Endothelial cell of umbilical vein (primary cell): ENCODE results near the gene CTIF. TPM values are rescaled to one million over a fixed set of nuclear protein-coding genes. Genes with fewer than 3 reads are reported as not detected.

ENCODE experiments used
- BruUV-seq: library from RNA; stranded (reverse); fragments of 400-500 nt; replicated peaks from 2 replicates; lab custom pipeline; 2021; lab: Mats Ljungman, UMichigan
- CTCF ChIA-PET: fragments of 300-600, 350-600 bp; sonication (Branson Sonifier 250); formaldehyde crosslinking; loops from one replicate; lab custom pipeline; 2021; ENCODE audit warnings: antibody characterized with exemption, inconsistent platforms; lab: Charles Lee
- POLR2A ChIA-PET: fragments of 300-600, 350-600 bp; sonication (Branson Sonifier 250); formaldehyde crosslinking; loops from one replicate; lab custom pipeline; 2021; ENCODE audit warnings: antibody characterized with exemption, inconsistent platforms; lab: Charles Lee
- DNase-seq: peaks from one replicate; pipeline ENCODE4 v3.0.0-alpha.2; 2011; ENCODE audit warnings: low read depth, low spot score
- FAIRE-seq: peaks from 2 replicates; lab custom pipeline; 2011; peaks lifted over from hg19 to GRCh38; lab: Jason Lieb, UNC
- H2AFZ ChIP-seq: 2 replicates; pipeline ENCODE4 v1.6.0; 2012; ENCODE audit warnings: low read depth, low read length, control low read depth, inconsistent platforms
- H3K27ac ChIP-seq: 2 replicates; pipeline ENCODE4 v1.5.1; 2011; ENCODE audit warnings: low read depth, mild to moderate bottlenecking, control low read depth, low read length, moderate library complexity; ENCODE audit not compliant: insufficient read depth
- H3K27me3 ChIP-seq, 2 experiments: 2 replicates each; pipeline versions ENCODE4 v1.6.0 to v1.6.1; 2011; ENCODE audit warnings: low read length in 2 of 2, mixed read lengths in 1 of 2; ENCODE audit not compliant: control insufficient read depth in 2 of 2, insufficient read depth in 2 of 2
- H3K36me3 ChIP-seq, 2 experiments: 2 replicates in 1 of 2; 3 replicates in 1 of 2; pipeline ENCODE4 v1.5.1; 2011; ENCODE audit warnings: low read length in 2 of 2, mild to moderate bottlenecking in 1 of 2, moderate library complexity in 1 of 2; ENCODE audit not compliant: control insufficient read depth in 2 of 2, insufficient read depth in 2 of 2; ENCODE audit errors: extremely low read depth in 1 of 2
- H3K4me1 ChIP-seq: 3 replicates; pipeline ENCODE4 v1.5.1; 2011; ENCODE audit warnings: mild to moderate bottlenecking, low read length; ENCODE audit not compliant: control insufficient read depth, insufficient read depth; ENCODE audit errors: extremely low read depth
- H3K4me2 ChIP-seq: 2 replicates; pipeline ENCODE4 v1.6.1; 2011; ENCODE audit warnings: low read length, control low read depth, mixed read lengths; ENCODE audit not compliant: insufficient read depth
- H3K4me3 ChIP-seq, 3 experiments: fragments of 200-600 bp in 1 of 3; sonication (generic), shearing (Covaris generic) in 1 of 3; replicated peaks in 1 of 3; 2 replicates each; pipeline ENCODE4 v1.5.1; 2011 to 2016; ENCODE audit warnings: control low read depth in 3 of 3, low read length in 3 of 3, mild to moderate bottlenecking in 2 of 3, inconsistent platforms in 1 of 3, low read depth in 1 of 3, moderate library complexity in 1 of 3; ENCODE audit not compliant: insufficient read depth in 1 of 3
- H3K79me2 ChIP-seq: 2 replicates; pipeline ENCODE4 v1.6.0; 2012; ENCODE audit warnings: low read length, inconsistent platforms; ENCODE audit not compliant: control insufficient read depth, insufficient read depth
- H3K9ac ChIP-seq: replicated peaks from 2 replicates; pipeline ENCODE3; 2011; ENCODE audit warnings: low read length, control low read depth; ENCODE audit not compliant: insufficient read depth; ENCODE audit errors: extremely low read depth
- H3K9me1 ChIP-seq: replicated peaks from 3 replicates; pipeline ENCODE4 v1.6.0; 2011; ENCODE audit warnings: mild to moderate bottlenecking, low read length; ENCODE audit not compliant: control insufficient read depth, insufficient read depth; ENCODE audit errors: extremely low read depth
- H3K9me3 ChIP-seq: replicated peaks from 2 replicates; pipeline ENCODE4 v1.5.1; 2012; ENCODE audit warnings: low read length, inconsistent platforms; ENCODE audit not compliant: control insufficient read depth, insufficient read depth
- H4K20me1 ChIP-seq: replicated peaks from 2 replicates; pipeline ENCODE3; 2011; ENCODE audit warnings: mild to moderate bottlenecking, low read length; ENCODE audit not compliant: control insufficient read depth, insufficient read depth; ENCODE audit errors: extremely low read depth
- POLR2A ChIP-seq: IDR thresholded peaks from 2 replicates; pipeline ENCODE4 v1.6.1; 2012; ENCODE audit warnings: low read depth, mild to moderate bottlenecking, control low read depth, low read length
- POLR2AphosphoS5 ChIP-seq: IDR thresholded peaks from 2 replicates; pipeline ENCODE4 v1.6.1; 2012; ENCODE audit warnings: low read depth, mild to moderate bottlenecking, control low read depth, low read length, moderate library complexity; ENCODE audit not compliant: insufficient read depth
- dilution Hi-C: fragments of 300-500 bp; cut with MboI; formaldehyde crosslinking; loops from one replicate; pipeline ENCODE4 v1.15.0; 2019; ENCODE audit warnings: low sequenced_read_pairs; ENCODE audit not compliant: extremely low pct_ligation_motif_present
- intact Hi-C: fragments of 100-400 bp; cut with micrococcal nuclease; formaldehyde crosslinking; loops from one replicate; pipeline ENCODE4 v1.10.0; 2022
- polyA plus RNA-seq, 4 experiments: library from polyadenylated mRNA; depleted of rRNA in 3 of 4; stranded (reverse) in 3 of 4; unstranded in 1 of 4; fragments of >200 nt; gene quantifications; 2 replicates each; pipeline versions ENCODE4 v1.2.1 to v1.2.3, GENCODE V29; 2011 to 2012; ENCODE audit warnings: missing spikeins in 1 of 4
- total RNA-seq: library from RNA; stranded (reverse); gene quantifications from 2 replicates; pipeline ENCODE4 v1.2.3, GENCODE V29; 2021
- TF ChIP-seq, protein P1 (sequence below), 2 donors: IDR thresholded peaks; 1 replicate in 1 of 2; 2 replicates in 1 of 2; pipeline ENCODE4 v1.5.1; 2011; ENCODE audit warnings: low read length in 2 of 2, mild to moderate bottlenecking in 2 of 2, moderate library complexity in 2 of 2, control low read depth in 1 of 2, inconsistent platforms in 1 of 2, low read depth in 1 of 2; ENCODE audit not compliant: insufficient read depth in 1 of 2; ENCODE audit errors: extremely low read depth in 1 of 2

CTIF gene
- total and polyA plus RNA-seq, 2 donors (not counting 3 experiments of a cell fraction or from before 2014, with no cell fraction given) = 20.9 to 57.7 TPM

DNA sequence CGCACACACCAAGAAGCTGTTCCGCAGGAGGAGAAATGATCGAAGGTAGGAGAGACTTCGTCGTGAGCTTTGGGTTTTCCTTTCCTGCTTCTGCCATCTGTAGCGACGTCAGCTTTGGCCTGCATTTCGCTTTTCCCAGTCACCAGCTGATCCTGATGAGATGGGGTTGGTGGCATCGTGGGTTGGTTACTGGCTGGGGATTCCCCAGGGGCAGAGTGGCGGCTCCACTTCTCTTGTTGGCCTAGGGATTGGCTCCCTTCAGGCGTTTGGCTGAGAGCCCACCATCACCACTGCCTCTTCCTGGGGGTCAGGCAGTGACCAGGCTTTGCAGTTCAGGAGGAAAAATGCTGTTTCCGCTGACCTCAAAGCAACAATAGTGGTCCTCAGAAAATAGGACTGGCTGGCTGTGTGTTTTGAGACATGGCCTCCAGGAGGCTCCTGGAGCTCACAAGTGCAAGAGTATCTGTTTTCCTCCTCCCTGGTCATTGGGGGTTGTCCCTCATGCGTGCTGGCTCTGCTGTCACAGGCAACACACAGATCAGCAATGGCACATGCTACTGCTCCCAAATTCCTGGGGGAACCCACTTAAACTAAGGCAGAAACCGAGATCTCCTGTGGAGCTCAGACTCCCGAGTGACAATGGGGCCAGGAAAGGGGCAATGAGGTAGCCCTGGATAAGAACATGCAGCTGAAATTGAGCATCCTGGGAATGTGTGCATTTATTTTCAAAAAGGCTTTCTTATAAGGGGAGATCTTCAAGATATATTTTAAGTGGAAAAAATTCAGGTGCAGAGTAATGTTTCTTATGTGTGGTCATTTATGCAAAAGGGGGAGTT lies 173.0 kb downstream of the CTIF start:
- H3K9ac ChIP-seq = no peak overlapping the region
- DNase-seq (peak; percentile 51), FAIRE-seq (peak; percentile 37)
- no peak overlapping the region for H3K27ac ChIP-seq
- no peaks in the 10 kb centered on the region for H3K9me1 ChIP-seq
- H3K9me3 ChIP-seq = no peaks in the 10 kb centered on the region
- no peak overlapping the region for H3K4me2 ChIP-seq
- H3K4me1 ChIP-seq = peaks cover 35% of the 10 kb centered on the region
- H2AFZ ChIP-seq = no peak overlapping the region
- dilution Hi-C loops = no loop called here
- no peaks in the 10 kb centered on the region for H3K79me2 ChIP-seq
- ChIA-PET CTCF (interaction anchor here (0.6 to 4.3 kb wide), 30 partner anchors 9 to 765 kb away, joined by 3 to 43 read pairs (median 3); partner anchors contain the start of gene SMAD7), POLR2A (no interaction called here)
- H3K36me3 ChIP-seq = no peaks in the 10 kb centered on the region
- no peak for TF ChIP-seq POLR2A
- TF ChIP-seq, protein P1, sequence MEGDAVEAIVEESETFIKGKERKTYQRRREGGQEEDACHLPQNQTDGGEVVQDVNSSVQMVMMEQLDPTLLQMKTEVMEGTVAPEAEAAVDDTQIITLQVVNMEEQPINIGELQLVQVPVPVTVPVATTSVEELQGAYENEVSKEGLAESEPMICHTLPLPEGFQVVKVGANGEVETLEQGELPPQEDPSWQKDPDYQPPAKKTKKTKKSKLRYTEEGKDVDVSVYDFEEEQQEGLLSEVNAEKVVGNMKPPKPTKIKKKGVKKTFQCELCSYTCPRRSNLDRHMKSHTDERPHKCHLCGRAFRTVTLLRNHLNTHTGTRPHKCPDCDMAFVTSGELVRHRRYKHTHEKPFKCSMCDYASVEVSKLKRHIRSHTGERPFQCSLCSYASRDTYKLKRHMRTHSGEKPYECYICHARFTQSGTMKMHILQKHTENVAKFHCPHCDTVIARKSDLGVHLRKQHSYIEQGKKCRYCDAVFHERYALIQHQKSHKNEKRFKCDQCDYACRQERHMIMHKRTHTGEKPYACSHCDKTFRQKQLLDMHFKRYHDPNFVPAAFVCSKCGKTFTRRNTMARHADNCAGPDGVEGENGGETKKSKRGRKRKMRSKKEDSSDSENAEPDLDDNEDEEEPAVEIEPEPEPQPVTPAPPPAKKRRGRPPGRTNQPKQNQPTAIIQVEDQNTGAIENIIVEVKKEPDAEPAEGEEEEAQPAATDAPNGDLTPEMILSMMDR (IDR thresholded peaks at IDR 0.05; ENCODE audit: extremely low read depth in 1 of 2, insufficient read depth in 1 of 2, low read depth in 1 of 2, low read length in 2 of 2) = peak; percentile 45 to 56
- no peaks in the 10 kb centered on the region for H3K27me3 ChIP-seq
- no TSS peak for BruUV-seq
- intact Hi-C loops = loop anchor here (1.0 to 2.0 kb wide), 3 partner anchors 65 to 526 kb away; no protein-coding TSS in a partner anchor
- H3K4me3 ChIP-seq = no peak overlapping the region
- H4K20me1 ChIP-seq = no peaks in the 10 kb centered on the region

DNA sequence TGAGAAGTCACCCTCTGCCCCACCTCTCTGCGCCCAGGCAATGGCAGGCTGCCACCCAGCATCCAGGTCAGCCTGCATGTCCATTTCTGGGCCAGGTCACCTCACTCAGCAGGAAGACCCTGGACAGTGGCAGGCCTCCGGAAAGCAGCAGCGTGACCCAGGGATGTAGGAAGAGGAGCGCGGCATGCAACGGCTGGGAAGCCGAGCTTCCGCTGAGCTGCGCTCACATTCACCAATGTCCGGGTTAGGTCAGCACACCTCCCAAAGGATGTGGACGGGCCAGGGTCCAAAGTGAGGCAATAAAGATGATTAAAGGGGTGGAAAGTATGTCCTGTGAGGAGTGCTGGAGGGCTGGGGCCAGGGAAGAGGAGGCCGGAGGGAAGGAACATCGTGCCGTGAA lies 174.5 kb downstream of the CTIF start:
- Histone ChIP-seq H3K79me2 (no peaks in the 10 kb centered on the region), H3K4me1 (peaks cover 35% of the 10 kb centered on the region), H3K36me3 (no peaks in the 10 kb centered on the region), H4K20me1 (no peaks in the 10 kb centered on the region), H3K27me3 (no peaks in the 10 kb centered on the region), H3K9me3 (no peaks in the 10 kb centered on the region), H3K9ac (no peak overlapping the region), H3K27ac (no peak overlapping the region), H2AFZ (no peak overlapping the region), H3K9me1 (no peaks in the 10 kb centered on the region), H3K4me2 (peak overlapping the region; percentile 13), H3K4me3 (no peak overlapping the region)
- TF ChIP-seq POLR2AphosphoS5 = peak; percentile 28
- TF ChIP-seq, protein P1 (IDR thresholded peaks at IDR 0.05; ENCODE audit: extremely low read depth in 1 of 2, insufficient read depth in 1 of 2, low read depth in 1 of 2, low read length in 2 of 2) = no peak
- FAIRE-seq = peak; percentile 83
- peak; percentile 58 for DNase-seq
- ChIA-PET CTCF (interaction anchor here (0.6 to 4.3 kb wide), 9 partner anchors 10 to 525 kb away, joined by 3 to 43 read pairs (median 6); partner anchors contain the start of gene SMAD7), POLR2A (no interaction called here)
- BruUV-seq = no TSS peak
- intact Hi-C loops (loop anchor here (1.0 to 2.0 kb wide), 5 partner anchors 32 to 465 kb away; no protein-coding TSS in a partner anchor), dilution Hi-C loops (no loop called here)
